ENCODE results near the gene TM9SF2. TPM values are rescaled to one million over a fixed set of nuclear protein-coding genes. Genes with fewer than 3 reads are reported as not detected.

Gene TM9SF2
- total and polyA plus RNA-seq, 8 donors = 129 to 155 (median 148) TPM

GRCh38 chr13:99517984-99518383, 16.7 kb downstream of the TM9SF2 start:
- intact Hi-C loops (cut with DNase I) = no loop called here
- no peak overlapping the region for H3K4me3 ChIP-seq
- H3K4me1 ChIP-seq = peaks cover 1 to 38% of the 10 kb centered on the region in 2 donors
- H3K36me3 ChIP-seq = peaks cover 0 to 54% of the 10 kb centered on the region in 2 donors
- no peak for ATAC-seq
- no peaks in the 10 kb centered on the region for H3K9me3 ChIP-seq
- H3K27ac ChIP-seq = no peak overlapping the region
- H3K27me3 ChIP-seq = no peaks in the 10 kb centered on the region
- TF ChIP-seq CTCF (IDR thresholded peaks at IDR 0.05) = no peak
- DNase-seq = no peak

GRCh38 chr13:99522298-99522697, 21.0 kb downstream of the TM9SF2 start:
- peaks cover 0 to 3% of the 10 kb centered on the region in 2 donors for H3K4me1 ChIP-seq
- peaks cover 0 to 94% of the 10 kb centered on the region in 2 donors for H3K36me3 ChIP-seq
- ATAC-seq = peak; percentile 22
- intact Hi-C loops (cut with DNase I) = loop anchor here in 1 of 2 donors (10.0 kb wide), 1 partner anchor 77 kb away; no protein-coding TSS in a partner anchor
- no peaks in the 10 kb centered on the region for H3K27me3 ChIP-seq
- H3K27ac ChIP-seq = no peak overlapping the region
- DNase-seq = no peak
- no peaks in the 10 kb centered on the region for H3K9me3 ChIP-seq
- no peak for TF ChIP-seq CTCF (IDR thresholded peaks at IDR 0.05)
- H3K4me3 ChIP-seq = no peak overlapping the region

GRCh38 chr13:99523838-99524237, 22.6 kb downstream of the TM9SF2 start:
- Histone ChIP-seq H3K4me1 (no peaks in the 10 kb centered on the region), H3K4me3 (no peak overlapping the region), H3K36me3 (peaks cover 0 to 88% of the 10 kb centered on the region in 2 donors), H3K9me3 (no peaks in the 10 kb centered on the region), H3K27ac (no peak overlapping the region), H3K27me3 (no peaks in the 10 kb centered on the region)
- ATAC-seq (no peak), DNase-seq (no peak)
- intact Hi-C loops (cut with DNase I) = loop anchor here in 1 of 2 donors (10.0 kb wide), 1 partner anchor 79 kb away; no protein-coding TSS in a partner anchor
- no peak for TF ChIP-seq CTCF (IDR thresholded peaks at IDR 0.05)

- no peak for TF ChIP-seq CTCF (IDR thresholded peaks at IDR 0.05)
- Histone ChIP-seq H3K4me3 (no peak overlapping the region), H3K27ac (no peak overlapping the region), H3K9me3 (no peaks in the 10 kb centered on the region), H3K36me3 (peaks cover 0 to 85% of the 10 kb centered on the region in 2 donors), H3K4me1 (no peaks in the 10 kb centered on the region), H3K27me3 (no peaks in the 10 kb centered on the region)
- no peak for ATAC-seq
- DNase-seq = no peak
- intact Hi-C loops (cut with DNase I) = loop anchor here in 1 of 2 donors (10.0 kb wide), 1 partner anchor 81 kb away; no protein-coding TSS in a partner anchor
These were observed 24.7 kb downstream of the TM9SF2 start for GRCh38 chr13:99525967-99526366.

- Histone ChIP-seq H3K9me3 (no peaks in the 10 kb centered on the region), H3K27ac (no peak overlapping the region), H3K36me3 (peaks cover 0 to 85% of the 10 kb centered on the region in 2 donors), H3K4me3 (no peak overlapping the region), H3K4me1 (no peaks in the 10 kb centered on the region), H3K27me3 (no peaks in the 10 kb centered on the region)
- ATAC-seq (no peak), DNase-seq (no peak)
- intact Hi-C loops (cut with DNase I) = loop anchor here in 1 of 2 donors (10.0 kb wide), 1 partner anchor 82 kb away; no protein-coding TSS in a partner anchor
- no peak for TF ChIP-seq CTCF (IDR thresholded peaks at IDR 0.05)
These were observed 25.3 kb downstream of the TM9SF2 start for GRCh38 chr13:99526549-99526948.
